ENCODE results near the gene PPP6R1.

- TF ChIP-seq CTCF (IDR thresholded peaks at IDR 0.05) = no peak
- TF ChIP-seq POLR2A (IDR thresholded peaks at IDR 0.05) = no peak
- no peak for TF ChIP-seq POLR2AphosphoS5 (IDR thresholded peaks at IDR 0.05)
Measured at GRCh38 chr19:55279340-55279739, 20.5 kb upstream of the PPP6R1 start.

Measured in stomach (tissue), 4 donors.